GM12878 (cell line): ENCODE measurements around the gene ROBO1. TPM values are rescaled to one million over a fixed set of nuclear protein-coding genes. Genes with fewer than 3 reads are reported as not detected.

Experiments used
- ATAC-seq: fragments of 200-7000 bp; cut with Tn5 transposase; 3 replicates; pipeline ENCODE4 v1.9.1; 2020; ENCODE audit warnings: mild to moderate bottlenecking, moderate library complexity
- BruUV-seq: library from RNA; stranded (reverse); fragments of 400-500 nt; replicated peaks from 2 replicates; lab custom pipeline; 2021; lab: Mats Ljungman, UMichigan
- CTCF ChIA-PET: fragments of 300-600 bp; sonication (Branson Sonifier 250); formaldehyde crosslinking; extraction: SDS; loops from one replicate; lab custom pipeline; 2021; ENCODE audit warnings: inconsistent platforms; lab: Yijun Ruan, JAX
- POLR2A ChIA-PET: fragments of 350-600 bp; formaldehyde crosslinking; extraction: SDS; loops from one replicate; lab custom pipeline; 2021; ENCODE audit warnings: inconsistent platforms; lab: Charles Lee
- RAD21 ChIA-PET: fragments of 300-600 bp; sonication (Branson Sonifier 250); formaldehyde crosslinking; loops from one replicate; lab custom pipeline; 2023; ENCODE audit warnings: antibody characterized with exemption; ENCODE audit not compliant: unreplicated experiment; lab: Charles Lee
- SMC1A ChIA-PET: fragments of 300-600 bp; sonication (Branson Sonifier 250); formaldehyde crosslinking; loops from one replicate; lab custom pipeline; 2023; ENCODE audit not compliant: unreplicated experiment, uncharacterized antibody; lab: Charles Lee
- DNase-seq: peaks from one replicate; pipeline ENCODE4 v3.0.0-alpha.2; 2011; ENCODE audit warnings: low read depth, low spot score
- FAIRE-seq: peaks from 3 replicates; lab custom pipeline; 2011; peaks lifted over from hg19 to GRCh38; lab: Jason Lieb, UNC
- H2AFZ ChIP-seq: 2 replicates; pipeline ENCODE4 v1.6.0; 2011; ENCODE audit warnings: low read depth, low read length, control low read depth; ENCODE audit not compliant: control insufficient read depth
- H3K27ac ChIP-seq: 2 replicates; pipeline ENCODE4 v1.5.1; 2011; ENCODE audit warnings: control low read depth; ENCODE audit not compliant: control insufficient read depth, insufficient read depth
- H3K27me3 ChIP-seq, 2 experiments: replicated peaks in 1 of 2; 2 replicates each; pipeline versions ENCODE4 v1.6.0 to v1.6.1; 2011; ENCODE audit warnings: low read length in 1 of 2; ENCODE audit not compliant: control insufficient read depth in 2 of 2, insufficient read depth in 2 of 2
- H3K36me3 ChIP-seq, 2 experiments: 2 replicates each; pipeline ENCODE4 v1.5.1; 2011; ENCODE audit warnings: low read length in 1 of 2; ENCODE audit not compliant: control insufficient read depth in 2 of 2, insufficient read depth in 2 of 2
- H3K4me1 ChIP-seq: 2 replicates; pipeline ENCODE4 v1.6.1; 2011; ENCODE audit warnings: mild to moderate bottlenecking, low read length, moderate library complexity, mixed read lengths; ENCODE audit not compliant: control insufficient read depth, insufficient read depth
- H3K4me2 ChIP-seq: 2 replicates; pipeline ENCODE4 v1.6.0; 2011; ENCODE audit warnings: control low read depth; ENCODE audit not compliant: control insufficient read depth, insufficient read depth
- H3K4me3 ChIP-seq: fragments of 200-600 bp; sonication (generic); 2 replicates; pipeline ENCODE4 v1.5.1; 2016
- H3K79me2 ChIP-seq: 2 replicates; pipeline ENCODE4 v1.6.0; 2011; ENCODE audit warnings: low read length; ENCODE audit not compliant: control insufficient read depth, insufficient read depth
- H3K9ac ChIP-seq: 2 replicates; pipeline ENCODE4 v1.8.0; 2011; ENCODE audit warnings: low read length, control low read depth, mixed read lengths; ENCODE audit not compliant: control insufficient read depth, insufficient read depth
- H3K9me3 ChIP-seq: replicated peaks from 3 replicates; pipeline ENCODE4 v1.5.1; 2011; ENCODE audit warnings: mild to moderate bottlenecking, low read length; ENCODE audit not compliant: control insufficient read depth, insufficient read depth
- H4K20me1 ChIP-seq: 2 replicates; pipeline ENCODE4 v1.6.0; 2011; ENCODE audit not compliant: control insufficient read depth, insufficient read depth
- ATF2 ChIP-seq: IDR thresholded peaks from 2 replicates; pipeline ENCODE4 v1.6.1; 2012; ENCODE audit warnings: low read length, inconsistent platforms
- BCL11A ChIP-seq: IDR thresholded peaks from 2 replicates; pipeline ENCODE4 v1.6.1; 2011; ENCODE audit warnings: low read depth, low read length
- CHD4 ChIP-seq: fragments of 200-600 bp; sonication (generic); IDR thresholded peaks from 2 replicates; pipeline ENCODE4 v1.6.1; 2016; ENCODE audit warnings: mild to moderate bottlenecking
- CREB1 ChIP-seq: IDR thresholded peaks from 2 replicates; pipeline ENCODE4 v1.6.1; 2012; ENCODE audit warnings: low read depth, mild to moderate bottlenecking, inconsistent platforms
- E2F4 ChIP-seq: IDR thresholded peaks from 2 replicates; pipeline ENCODE4 v1.6.1; 2012; ENCODE audit warnings: low read depth, low read length, improper control_type of control experiment
- E2F8 ChIP-seq: fragments of 450-650 bp; IDR thresholded peaks from 2 replicates; pipeline ENCODE4 v1.6.1; 2018; ENCODE audit warnings: mild to moderate bottlenecking, low read depth, moderate library complexity; ENCODE audit not compliant: partially characterized antibody
- ESRRA ChIP-seq: IDR thresholded peaks from 2 replicates; pipeline ENCODE4 v1.6.1; 2012; ENCODE audit warnings: mild to moderate bottlenecking, low read length, improper control_type of control experiment
- FOXK2 ChIP-seq: fragments of 450-650 bp; IDR thresholded peaks from 2 replicates; pipeline ENCODE4 v1.6.1; 2017; ENCODE audit warnings: mild to moderate bottlenecking, moderate library complexity
- GABPA ChIP-seq: IDR thresholded peaks from 2 replicates; pipeline ENCODE4 v1.6.1; 2014; ENCODE audit warnings: antibody characterized with exemption, low read depth, mild to moderate bottlenecking, inconsistent platforms
- IRF4 ChIP-seq: IDR thresholded peaks from 2 replicates; pipeline ENCODE4 v1.6.1; 2011; ENCODE audit warnings: low read depth, low read length
- NFYA ChIP-seq: IDR thresholded peaks from 2 replicates; pipeline ENCODE4 v1.6.1; 2011; ENCODE audit warnings: low read depth, mild to moderate bottlenecking, low read length, improper control_type of control experiment, borderline replicate concordance
- NR2F1 ChIP-seq: fragments of 450-650 bp; conservative IDR thresholded peaks from 2 replicates; pipeline ENCODE4 v1.6.1; 2017; ENCODE audit warnings: mild to moderate bottlenecking
- NRF1 ChIP-seq: conservative IDR thresholded peaks from 2 replicates; pipeline ENCODE4 v1.6.1; 2011; ENCODE audit warnings: mild to moderate bottlenecking, low read depth, low read length, improper control_type of control experiment
- PAX8 ChIP-seq: fragments of 450-650 bp; IDR thresholded peaks from 2 replicates; pipeline ENCODE4 v1.6.1; 2017; ENCODE audit warnings: mild to moderate bottlenecking, moderate library complexity
- PKNOX1 ChIP-seq: fragments of 450-650 bp; IDR thresholded peaks from 2 replicates; pipeline ENCODE4 v1.6.1; 2016; ENCODE audit warnings: mild to moderate bottlenecking
- POLR2AphosphoS5 ChIP-seq: IDR thresholded peaks from 2 replicates; pipeline ENCODE4 v1.6.1; 2011; ENCODE audit warnings: mild to moderate bottlenecking, low read length, inconsistent platforms
- RBBP5 ChIP-seq: fragments of 200-600 bp; sonication (generic); conservative IDR thresholded peaks from 2 replicates; pipeline ENCODE4 v1.6.1; 2016
- SIX5 ChIP-seq: IDR thresholded peaks from 2 replicates; pipeline ENCODE4 v1.6.1; 2011; ENCODE audit warnings: mild to moderate bottlenecking, low read depth, low read length, moderate library complexity; ENCODE audit not compliant: severe bottlenecking
- STAT3 ChIP-seq: IDR thresholded peaks from 2 replicates; pipeline ENCODE4 v1.6.1; 2011; ENCODE audit warnings: low read depth, low read length, improper control_type of control experiment
- USF1 ChIP-seq: IDR thresholded peaks from 2 replicates; pipeline ENCODE4 v1.6.1; 2011; ENCODE audit warnings: borderline replicate concordance, low read depth, mild to moderate bottlenecking, moderate library complexity, mixed read lengths, low read length; ENCODE audit not compliant: insufficient read depth; ENCODE audit errors: extremely low read length
- WGBS: methylation state at CpG from one replicate; pipeline ENCODE4 v1.1.6; 2016; ENCODE audit warnings: low lambda C conversion rate; ENCODE audit not compliant: insufficient replicate concordance, insufficient coverage; ENCODE audit errors: missing lambda C conversion rate; 5-methylcytosine and 5-hydroxymethylcytosine counted together
- in situ Hi-C: fragments of 300-500 bp; cut with MboI; formaldehyde crosslinking; loops from 9 replicates; pipeline ENCODE4 v1.14.3; 2018; ENCODE audit warnings: mixed read lengths
- intact Hi-C: fragments of 100-400 bp; cut with micrococcal nuclease; formaldehyde crosslinking; loops from one replicate; pipeline ENCODE4 v1.14.2; 2022; ENCODE audit not compliant: unreplicated experiment
- polyA plus RNA-seq, 11 experiments: library from polyadenylated mRNA; depleted of rRNA in 4 of 11; unstranded in 6 of 11; stranded (reverse) in 5 of 11; fragments of >200 nt; fragmentation: Nextera tagmentation in 4 of 11; fragmentation: Illumina TruSeq in 1 of 11; extraction: Ambion mirVana in 4 of 11; extraction: Trizol in 1 of 11; gene quantifications; 1 replicate in 1 of 11; 2 replicates in 10 of 11; pipeline versions ENCODE4 v1.2.1 to v1.2.3, GENCODE V29; 2011 to 2016; ENCODE audit warnings: inconsistent platforms in 2 of 11, missing spikeins in 2 of 11, low read depth in 1 of 11
- total RNA-seq, 4 experiments: library from RNA; depleted of rRNA in 3 of 4; stranded (reverse); fragments of >200 nt in 3 of 4; fragmentation: Illumina TruSeq in 1 of 4; extraction: Trizol in 1 of 4; gene quantifications; 2 replicates each; pipeline versions ENCODE4 v1.2.1 to v1.2.3, GENCODE V29; 2013 to 2021

Gene ROBO1
- total and polyA plus RNA-seq, 10 of the 15 experiments (the other 5 are each of a cell fraction or from before 2014, with no cell fraction given): 0.29 to 46.5 (median 1.2) TPM

GRCh38 chr3:79672731-79673130 is 95.1 kb downstream of the ROBO1 start:
- no peak overlapping the region for H3K4me3 ChIP-seq
- no peak overlapping the region for H3K4me2 ChIP-seq
- BruUV-seq: no TSS peak
- intact Hi-C loops (no loop called here), in situ Hi-C loops (no loop called here)
- ATAC-seq (no peak), FAIRE-seq (no peak), DNase-seq (no peak)
- no peaks in the 10 kb centered on the region for H3K9me3 ChIP-seq
- no peaks in the 10 kb centered on the region for H4K20me1 ChIP-seq
- TF ChIP-seq NFYA (no peak), RBBP5 (no peak), STAT3 (no peak), BCL11A (no peak), POLR2AphosphoS5 (no peak), FOXK2 (no peak), CREB1 (no peak), ESRRA (no peak), CHD4 (no peak), GABPA (no peak), PKNOX1 (no peak), IRF4 (no peak), E2F8 (no peak), PAX8 (no peak), ATF2 (no peak), NR2F1 (no peak), NRF1 (no peak), SIX5 (no peak), USF1 (no peak), E2F4 (no peak)
- RAD21 ChIA-PET: no interaction called here
- POLR2A ChIA-PET: no interaction called here
- no peaks in the 10 kb centered on the region for H3K4me1 ChIP-seq
- SMC1A ChIA-PET: no interaction called here
- no peaks in the 10 kb centered on the region for H3K79me2 ChIP-seq
- no peak overlapping the region for H3K9ac ChIP-seq
- no peak overlapping the region for H2AFZ ChIP-seq
- H3K36me3 ChIP-seq: no peaks in the 10 kb centered on the region
- no peaks in the 10 kb centered on the region for H3K27me3 ChIP-seq
- CTCF ChIA-PET: interaction anchor here (0.7 kb wide), 1 partner anchor 1464 kb away, joined by 3 read pairs; no protein-coding TSS in a partner anchor
- no peak overlapping the region for H3K27ac ChIP-seq
- 34% methylated on average over 2 of the region's 2 CpGs for WGBS
